ENCODE data around the gene C22orf42.

Gene C22orf42

DNA sequence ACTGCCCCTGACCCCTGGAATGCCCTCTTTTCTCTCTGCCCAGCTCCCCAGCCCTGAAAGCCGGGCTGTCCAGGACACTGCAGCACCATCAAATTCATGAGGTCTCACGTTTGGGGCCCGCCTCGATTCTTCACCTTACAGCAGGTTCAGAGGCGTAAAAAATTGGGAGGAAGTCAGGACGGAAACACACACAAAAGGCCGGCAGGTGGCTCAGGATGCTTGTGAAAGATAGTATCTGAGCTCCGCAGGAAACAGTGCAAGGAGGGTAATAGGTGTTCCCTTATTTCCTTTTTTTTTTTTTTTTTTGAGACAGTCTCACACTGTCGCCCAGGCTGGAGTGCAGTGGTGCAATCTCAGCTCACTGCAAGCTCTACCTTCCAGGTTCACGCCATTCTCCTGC is 41.6 kb upstream of the C22orf42 start:
- TF ChIP-seq GATA2 (IDR thresholded peaks at IDR 0.05; ENCODE audit: low read depth, low read length): no peak
- TF ChIP-seq GATA3 (IDR thresholded peaks at IDR 0.05; ENCODE audit: low read depth, low read length): no peak

GRCh38 chr22:32199961-32200360 is 40.9 kb upstream of the C22orf42 start:
- no peak for TF ChIP-seq GATA3 (IDR thresholded peaks at IDR 0.05; ENCODE audit: low read depth, low read length)

DNA sequence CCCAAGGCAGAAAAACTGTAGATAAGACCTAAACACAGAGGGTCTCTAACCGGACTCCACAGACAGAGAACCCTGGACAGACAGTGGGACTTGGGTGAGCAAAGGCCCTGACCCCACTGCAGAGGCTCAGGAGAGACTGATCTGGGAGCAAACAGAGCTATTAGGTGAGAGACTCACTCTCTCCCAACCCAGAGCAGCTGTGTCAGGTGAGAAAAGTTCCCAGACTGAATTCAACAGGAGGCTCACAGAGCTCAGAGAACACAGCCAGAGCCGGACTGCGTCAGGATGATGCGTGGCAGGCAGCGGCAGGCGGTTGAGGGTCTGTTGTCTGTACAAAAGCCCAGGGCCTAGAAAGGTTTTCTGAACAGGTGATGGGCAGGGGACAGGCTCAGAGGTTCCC is 40.2 kb upstream of the C22orf42 start:
- TF ChIP-seq GATA2 (IDR thresholded peaks at IDR 0.05; ENCODE audit: low read depth, low read length) (no peak), GATA3 (IDR thresholded peaks at IDR 0.05; ENCODE audit: low read depth, low read length) (no peak)

DNA sequence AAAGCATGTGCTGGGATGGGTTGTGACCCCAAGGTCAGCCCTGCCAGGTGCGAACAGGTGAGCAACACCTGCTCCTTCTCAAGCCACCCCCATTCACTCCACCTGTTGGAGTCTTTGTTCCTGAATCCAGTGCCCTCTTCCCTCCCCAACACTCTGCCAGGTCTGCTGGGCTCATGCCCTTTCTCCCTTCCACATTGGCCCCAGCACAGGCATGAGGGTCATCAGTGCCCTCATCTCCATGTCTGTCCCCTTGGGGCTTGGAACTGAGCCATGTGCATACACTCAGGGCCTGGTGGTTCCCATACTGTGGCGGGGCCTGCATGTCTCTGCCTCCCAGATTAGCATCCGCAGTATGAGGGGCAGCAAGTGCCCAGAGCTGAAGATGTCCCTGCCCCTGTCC is 26.7 kb upstream of the C22orf42 start:
- TF ChIP-seq GATA3 (IDR thresholded peaks at IDR 0.05; ENCODE audit: low read depth, low read length) (no peak), GATA2 (IDR thresholded peaks at IDR 0.05; ENCODE audit: low read depth, low read length) (peak; percentile 83)

- TF ChIP-seq GATA3 (IDR thresholded peaks at IDR 0.05; ENCODE audit: low read depth, low read length) (peak; percentile 52), GATA2 (IDR thresholded peaks at IDR 0.05; ENCODE audit: low read depth, low read length) (peak; percentile 61; the same call in 1 of the 2 replicates)
Measured at GRCh38 chr22:32183625-32184024, 24.5 kb upstream of the C22orf42 start.

- TF ChIP-seq GATA3 (IDR thresholded peaks at IDR 0.05; ENCODE audit: low read depth, low read length) (no peak), GATA2 (IDR thresholded peaks at IDR 0.05; ENCODE audit: low read depth, low read length) (no peak)
Measured at GRCh38 chr22:32181043-32181442, 21.9 kb upstream of the C22orf42 start.

GRCh38 chr22:32177221-32177765 is 18.2 kb upstream of the C22orf42 start:
- TF ChIP-seq GATA2 (IDR thresholded peaks at IDR 0.05; ENCODE audit: low read depth, low read length) (no peak), GATA3 (IDR thresholded peaks at IDR 0.05; ENCODE audit: low read depth, low read length) (no peak)

- TF ChIP-seq GATA3 (IDR thresholded peaks at IDR 0.05; ENCODE audit: low read depth, low read length) (no peak), GATA2 (IDR thresholded peaks at IDR 0.05; ENCODE audit: low read depth, low read length) (no peak)
Measured at GRCh38 chr22:32175683-32176644, 16.9 kb upstream of the C22orf42 start.

- no peak for TF ChIP-seq GATA3 (IDR thresholded peaks at IDR 0.05; ENCODE audit: low read depth, low read length)
Measured at GRCh38 chr22:32175115-32175514, 16.0 kb upstream of the C22orf42 start.

GRCh38 chr22:32165681-32166080 is 6.6 kb upstream of the C22orf42 start:
- no peak for TF ChIP-seq GATA3 (IDR thresholded peaks at IDR 0.05; ENCODE audit: low read depth, low read length)
- no peak for TF ChIP-seq GATA2 (IDR thresholded peaks at IDR 0.05; ENCODE audit: low read depth, low read length)

DNA sequence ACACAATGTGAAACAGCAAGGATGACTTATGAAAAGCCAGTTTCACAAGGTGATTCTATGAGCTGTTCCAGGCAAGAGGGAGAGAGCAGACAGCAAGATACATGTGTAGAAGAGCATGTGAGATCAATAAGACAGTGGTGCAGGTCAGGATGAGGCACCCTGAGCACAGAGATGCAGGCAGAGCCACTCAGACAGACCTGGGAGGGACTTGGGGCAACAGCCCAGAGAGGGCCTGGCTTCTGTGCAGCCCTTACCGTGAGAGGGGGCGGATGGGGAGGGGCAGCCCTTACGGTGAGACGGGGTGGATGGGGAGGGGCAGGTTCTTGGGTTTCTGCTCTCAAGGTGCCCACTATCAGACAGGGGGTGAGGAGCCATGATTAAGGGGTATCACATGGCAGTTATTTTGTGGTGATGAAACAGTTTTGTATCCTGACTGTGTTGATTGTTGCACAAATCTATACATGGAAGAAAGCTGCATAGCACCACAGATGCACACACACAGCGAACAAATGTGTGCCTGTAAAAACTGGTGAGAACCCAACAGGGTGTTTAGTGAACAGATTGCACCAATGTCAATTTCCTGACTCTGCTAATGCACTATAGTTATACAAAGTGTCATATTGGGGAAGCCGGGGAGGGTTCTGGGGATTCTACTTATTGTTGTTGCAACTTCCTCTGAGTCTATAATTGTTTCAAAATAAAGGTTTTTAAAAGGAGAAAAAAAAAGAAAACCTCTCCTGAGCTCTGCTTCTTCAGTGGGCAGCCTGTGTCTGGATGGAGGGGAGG is 5.2 kb upstream of the C22orf42 start:
- TF ChIP-seq GATA3 (IDR thresholded peaks at IDR 0.05; ENCODE audit: low read depth, low read length) (no peak), GATA2 (IDR thresholded peaks at IDR 0.05; ENCODE audit: low read depth, low read length) (no peak)

GRCh38 chr22:32144496-32145274 is 14.4 kb downstream of the C22orf42 start:
- TF ChIP-seq GATA2 (IDR thresholded peaks at IDR 0.05; ENCODE audit: low read depth, low read length) (no peak), GATA3 (IDR thresholded peaks at IDR 0.05; ENCODE audit: low read depth, low read length) (no peak)

DNA sequence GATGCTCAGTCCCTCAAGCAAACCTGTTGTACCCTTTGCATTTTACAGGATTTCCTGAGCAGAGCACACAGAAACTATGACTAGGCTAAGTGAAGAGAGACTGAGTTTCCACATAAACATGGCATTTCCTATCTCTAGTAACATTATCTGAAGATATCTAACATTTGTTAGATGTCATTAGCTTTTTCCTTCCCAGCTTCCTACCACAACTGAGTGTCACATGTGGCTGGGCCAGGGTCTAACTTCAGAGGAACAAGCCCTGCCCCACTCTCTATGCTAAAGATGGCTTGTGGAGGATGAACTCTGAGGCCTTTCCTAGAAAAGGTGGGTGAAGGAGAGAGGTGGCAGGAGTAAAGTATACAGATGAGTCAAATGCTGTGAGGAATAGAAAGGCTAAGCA is 16.5 kb downstream of the C22orf42 start:
- TF ChIP-seq GATA2 (IDR thresholded peaks at IDR 0.05; ENCODE audit: low read depth, low read length): no peak
- no peak for TF ChIP-seq GATA3 (IDR thresholded peaks at IDR 0.05; ENCODE audit: low read depth, low read length)

- TF ChIP-seq GATA3 (IDR thresholded peaks at IDR 0.05; ENCODE audit: low read depth, low read length) (no peak), GATA2 (IDR thresholded peaks at IDR 0.05; ENCODE audit: low read depth, low read length) (no peak)
Measured at GRCh38 chr22:32132783-32133182, 26.3 kb downstream of the C22orf42 start.
